ENCODE data around the gene NOP58.
"Not testable (repeated sequence)": the region's sequence is repeated elsewhere in the genome, so short reads cannot be mapped to it uniquely, and the experiment has no call there.

The NOP58 gene, protein sequence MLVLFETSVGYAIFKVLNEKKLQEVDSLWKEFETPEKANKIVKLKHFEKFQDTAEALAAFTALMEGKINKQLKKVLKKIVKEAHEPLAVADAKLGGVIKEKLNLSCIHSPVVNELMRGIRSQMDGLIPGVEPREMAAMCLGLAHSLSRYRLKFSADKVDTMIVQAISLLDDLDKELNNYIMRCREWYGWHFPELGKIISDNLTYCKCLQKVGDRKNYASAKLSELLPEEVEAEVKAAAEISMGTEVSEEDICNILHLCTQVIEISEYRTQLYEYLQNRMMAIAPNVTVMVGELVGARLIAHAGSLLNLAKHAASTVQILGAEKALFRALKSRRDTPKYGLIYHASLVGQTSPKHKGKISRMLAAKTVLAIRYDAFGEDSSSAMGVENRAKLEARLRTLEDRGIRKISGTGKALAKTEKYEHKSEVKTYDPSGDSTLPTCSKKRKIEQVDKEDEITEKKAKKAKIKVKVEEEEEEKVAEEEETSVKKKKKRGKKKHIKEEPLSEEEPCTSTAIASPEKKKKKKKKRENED

GRCh38 chr2:202265467-202266277, at the start of gene NOP58:
Gene NOP58 (plus strand): TSS chr2:202265763. CDS start chr2:202265942, 179 bp downstream.
- DNase-seq = peak; percentile 97

DNA sequence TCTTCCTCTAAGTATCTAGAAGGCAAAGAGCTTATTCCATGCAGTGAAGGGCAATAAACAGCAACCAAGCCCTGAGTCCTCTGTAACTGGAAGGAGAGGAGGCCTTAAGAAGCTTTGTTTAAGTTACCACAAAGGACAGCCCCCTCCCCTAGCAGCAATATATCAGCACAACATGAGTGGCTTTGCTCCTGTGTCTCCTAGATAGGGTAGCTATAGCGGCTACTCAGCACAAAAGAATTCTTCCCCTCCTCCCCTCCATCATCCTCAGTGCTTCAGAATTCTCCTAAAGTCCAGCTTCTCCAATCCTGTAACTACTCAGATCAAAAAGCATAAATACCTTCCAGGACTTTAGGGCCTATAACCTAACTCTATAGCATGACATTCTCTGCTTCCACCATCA, 43.7 kb upstream of the NOP58 start:
- DNase-seq = peak; percentile 89

- DNase-seq = peak; percentile 53
These were observed 27.8 kb upstream of the NOP58 start for GRCh38 chr2:202237787-202238233.

DNA sequence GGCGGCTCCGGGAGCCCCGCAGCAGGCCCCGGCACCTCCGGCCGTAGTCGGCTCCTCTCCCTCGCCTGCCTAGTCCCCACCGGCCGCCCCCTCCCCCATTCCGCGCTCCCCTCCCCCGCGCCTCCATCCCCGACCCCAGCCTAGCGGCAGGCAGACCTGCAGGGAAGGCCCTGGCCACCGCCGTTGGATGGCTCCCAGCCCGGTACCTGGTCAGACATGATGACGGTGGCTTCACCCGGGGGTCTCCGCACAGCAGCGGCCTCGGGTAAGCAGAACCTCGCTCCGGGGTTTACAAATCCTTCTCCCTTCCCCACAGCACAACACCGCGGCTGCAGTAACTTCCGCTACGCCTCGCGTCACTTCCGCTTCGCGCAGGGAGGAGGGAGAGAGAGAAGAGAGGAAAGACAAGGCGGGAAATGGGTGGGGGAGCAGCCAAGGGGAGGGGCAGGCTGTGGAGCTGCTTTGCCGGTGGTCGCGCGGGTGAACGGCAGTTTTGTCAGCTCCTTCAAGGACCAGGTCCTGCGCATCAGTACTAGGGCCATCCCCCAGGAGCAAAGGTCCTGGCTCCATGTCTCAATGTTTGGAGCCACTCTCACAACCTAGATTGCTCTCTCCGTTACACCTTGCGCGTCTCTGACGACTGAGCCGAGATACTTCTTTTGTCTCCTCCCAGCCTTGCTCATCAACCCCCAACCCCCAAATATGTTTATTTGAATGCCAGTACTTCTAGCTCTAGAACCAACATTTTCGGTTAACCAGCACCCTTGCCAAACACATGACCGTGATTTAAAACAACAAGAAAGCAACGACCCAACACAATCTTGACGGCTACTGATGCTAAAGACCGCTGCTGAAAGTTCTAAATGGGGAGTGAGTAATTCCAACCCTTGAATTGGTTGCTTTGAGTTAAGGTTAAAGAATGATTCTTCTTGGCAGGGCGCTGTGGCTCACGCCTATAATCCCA, 27.0 kb upstream of the NOP58 start, which contains the start of gene SUMO1:
SUMO1 (minus strand) TSS at position 364 of the 964 bp plus-strand sequence; CDS start at position 218, 146 bp downstream.
- peak; percentile 95 for DNase-seq

GRCh38 chr2:202247710-202248109, 17.9 kb upstream of the NOP58 start:
- not testable (repeated sequence) for DNase-seq

- DNase-seq = no peak
These were observed 15.9 kb upstream of the NOP58 start for GRCh38 chr2:202249521-202250253.

GRCh38 chr2:202251494-202251893, 14.1 kb upstream of the NOP58 start:
- no peak for DNase-seq

DNA sequence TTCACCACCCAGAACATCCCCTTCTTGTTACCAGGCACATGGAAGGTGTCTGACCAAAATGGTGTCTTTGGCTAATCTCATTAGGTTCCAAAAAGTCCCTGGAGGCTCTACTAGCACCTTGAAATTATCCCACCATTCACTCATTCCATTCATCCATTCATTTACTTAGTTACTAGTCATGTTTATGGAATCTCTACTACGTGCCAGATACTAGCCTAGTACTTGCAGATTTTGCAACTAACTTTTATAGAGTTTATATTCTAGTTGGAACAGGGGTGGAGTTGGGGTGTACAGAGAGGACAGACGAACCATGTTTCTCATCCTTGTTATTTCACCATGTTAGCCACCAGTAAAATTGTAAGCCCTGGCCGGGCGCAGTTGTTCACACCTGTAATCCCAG, 4.0 kb upstream of the NOP58 start:
- DNase-seq = no peak

DNA sequence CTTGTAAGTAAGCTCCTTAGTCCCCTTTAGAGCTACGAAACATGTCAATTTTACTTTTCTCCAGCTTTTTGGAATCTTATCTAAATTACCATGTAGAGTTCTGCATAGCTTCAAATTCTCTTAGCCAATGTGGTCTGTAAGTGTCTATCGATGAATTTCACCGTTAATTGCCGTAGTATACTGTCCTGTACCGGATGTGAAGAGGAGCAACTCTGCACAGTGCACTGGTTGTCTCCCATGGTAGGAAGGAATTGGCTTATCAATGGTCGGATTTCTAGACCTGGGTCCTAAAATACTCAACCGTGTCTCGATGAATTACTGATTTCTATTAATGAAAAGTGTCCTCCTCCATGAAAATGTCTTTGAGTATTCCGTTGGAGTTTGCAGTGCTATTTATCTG, 1.9 kb downstream of the NOP58 start:
- DNase-seq = peak; percentile 43

DNA sequence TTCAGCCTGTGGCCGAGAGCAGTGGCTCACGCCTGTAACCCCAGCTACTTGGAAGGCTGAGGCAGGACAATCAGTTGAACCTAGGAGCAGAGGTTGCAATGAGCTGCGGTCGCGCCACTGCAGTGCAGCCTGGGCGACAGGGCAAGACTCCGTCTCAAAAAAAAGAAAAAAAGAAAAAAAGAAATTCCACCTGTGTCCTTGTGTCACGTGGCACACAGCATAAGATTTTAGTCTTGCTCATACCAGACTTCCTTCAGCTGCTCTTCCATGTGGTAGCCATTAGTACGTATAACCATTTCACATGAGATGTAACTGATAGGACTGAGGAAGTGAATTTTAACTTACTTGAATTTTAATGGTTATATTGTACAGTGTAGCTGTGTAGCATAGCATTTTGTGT, 4.0 kb downstream of the NOP58 start:
- DNase-seq = peak; percentile 57

DNA sequence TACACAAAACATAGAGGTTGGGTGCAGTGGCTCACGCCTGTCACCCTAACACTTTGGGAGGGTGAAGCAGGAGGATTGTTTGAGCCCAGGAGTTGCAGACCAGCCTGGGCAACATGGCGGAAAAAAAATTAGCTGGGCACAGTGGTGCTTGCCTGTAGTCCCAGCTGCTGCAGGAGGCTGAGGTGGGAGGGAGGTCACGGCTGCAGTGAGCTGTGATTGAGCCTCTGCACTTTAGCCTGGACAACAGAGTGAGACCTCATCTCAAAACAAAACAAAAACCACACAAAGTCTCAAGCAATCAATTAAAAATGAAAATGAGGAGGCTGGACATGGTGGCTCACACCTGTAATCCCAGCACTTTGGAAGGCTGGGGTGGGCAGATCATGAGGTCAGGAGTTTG, 4.9 kb downstream of the NOP58 start:
- DNase-seq = no peak

DNA sequence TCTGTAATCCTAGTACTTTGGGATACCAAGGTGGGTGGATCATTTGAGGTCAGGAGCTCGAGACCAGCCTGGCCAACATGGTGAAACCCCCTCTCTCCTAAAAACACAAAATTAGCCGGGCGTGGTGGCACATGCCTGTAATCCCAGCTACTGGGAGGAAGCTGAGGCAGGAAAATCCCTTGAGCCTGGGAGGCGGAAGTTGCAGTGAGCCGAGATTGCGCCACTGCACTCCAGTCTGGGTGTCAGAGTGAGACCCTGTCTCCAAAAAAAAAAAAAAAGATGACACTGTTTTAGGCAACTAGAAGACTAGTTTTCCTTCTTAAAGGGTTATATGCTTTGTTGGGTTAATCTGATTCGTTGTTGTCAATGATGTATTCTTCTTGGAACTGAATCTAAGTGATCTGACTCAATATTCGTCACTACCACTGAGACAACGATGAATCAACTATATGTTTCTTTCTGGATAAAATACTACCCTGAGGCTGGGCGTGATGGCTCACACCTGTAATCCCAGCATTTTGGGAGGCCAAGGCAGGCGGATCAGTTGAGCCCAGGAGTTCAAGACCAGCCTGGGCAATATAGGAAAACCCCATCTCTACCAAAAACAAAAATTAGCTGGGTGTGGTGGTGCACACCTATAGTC, 10.6 kb downstream of the NOP58 start:
- DNase-seq = not testable (repeated sequence)

DNA sequence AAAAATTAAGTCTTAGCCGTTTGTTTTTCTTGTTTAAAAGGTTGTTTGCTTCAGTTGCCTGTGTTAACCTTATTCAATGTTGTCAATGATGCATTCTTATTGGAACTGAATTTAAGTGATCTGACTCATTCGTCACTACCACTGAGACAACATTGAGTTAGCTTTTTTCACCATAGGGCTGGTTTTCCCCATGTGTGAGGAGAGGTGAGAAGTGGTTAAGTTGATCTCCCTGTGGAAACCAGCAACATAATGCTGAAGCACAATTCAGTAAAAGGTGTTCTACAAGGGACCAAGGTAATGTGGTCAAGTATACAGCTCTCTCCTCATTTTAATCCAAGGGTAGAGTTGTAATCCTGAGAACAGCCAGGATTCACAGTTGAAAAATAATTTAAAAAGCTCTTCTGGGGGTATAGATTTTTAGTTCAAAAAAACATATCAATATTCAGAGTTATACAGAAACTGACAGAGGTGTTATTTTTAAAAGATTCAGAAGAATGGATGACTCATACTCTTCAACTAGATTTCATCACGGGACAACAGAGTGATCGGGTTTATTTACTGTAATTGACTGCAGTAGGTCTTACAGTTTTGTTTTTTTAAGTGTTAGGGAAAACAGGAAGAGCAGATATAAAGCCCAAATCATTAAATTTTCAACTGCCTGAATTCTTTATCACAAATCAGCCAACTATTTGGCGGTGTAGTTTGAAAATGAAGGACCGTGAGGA, 12.6 kb downstream of the NOP58 start:
- DNase-seq = peak; percentile 10

GRCh38 chr2:202278944-202279343, 13.4 kb downstream of the NOP58 start:
- DNase-seq = peak; percentile 60

GRCh38 chr2:202286595-202286994, 21.0 kb downstream of the NOP58 start:
- no peak for DNase-seq

DNA sequence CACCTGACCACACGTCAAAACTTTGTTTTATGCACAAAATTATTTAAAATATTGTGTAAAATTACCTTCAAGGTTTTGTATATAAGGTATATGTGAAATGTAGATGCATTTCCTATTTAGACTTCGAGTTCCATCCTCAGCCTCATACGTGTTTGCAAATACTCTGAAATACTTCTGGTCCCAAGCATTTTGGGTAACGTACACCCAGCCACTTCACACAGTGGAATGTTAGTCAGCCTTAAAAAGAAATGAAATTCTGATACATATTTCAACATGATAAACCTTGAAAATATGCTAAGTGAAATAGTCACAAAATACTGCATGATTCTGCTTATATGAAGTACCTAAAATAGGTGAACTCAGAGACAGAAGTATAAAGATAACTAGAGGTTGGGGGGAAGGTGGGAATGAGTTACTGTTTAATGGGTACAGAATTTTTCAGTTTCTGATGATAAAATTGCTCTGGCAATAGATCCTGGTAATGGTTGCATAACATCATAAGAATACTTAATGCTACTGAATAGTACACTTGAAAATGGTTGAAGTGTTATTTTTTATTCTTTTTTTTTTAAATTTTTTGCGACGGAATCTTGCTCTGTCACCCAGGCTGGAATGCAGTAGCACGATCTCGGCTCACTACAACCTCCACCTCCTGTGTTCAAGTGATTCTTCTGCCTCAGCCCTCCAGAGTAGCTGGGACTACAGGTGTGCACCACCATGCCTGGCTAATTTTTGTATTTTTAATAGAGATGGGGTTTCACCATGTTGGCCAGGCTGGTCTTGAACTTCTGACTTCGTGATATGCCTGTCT, 24.0 kb downstream of the NOP58 start:
- DNase-seq = no peak

- DNase-seq = no peak
These were observed 24.8 kb downstream of the NOP58 start for GRCh38 chr2:202290316-202290715.

DNA sequence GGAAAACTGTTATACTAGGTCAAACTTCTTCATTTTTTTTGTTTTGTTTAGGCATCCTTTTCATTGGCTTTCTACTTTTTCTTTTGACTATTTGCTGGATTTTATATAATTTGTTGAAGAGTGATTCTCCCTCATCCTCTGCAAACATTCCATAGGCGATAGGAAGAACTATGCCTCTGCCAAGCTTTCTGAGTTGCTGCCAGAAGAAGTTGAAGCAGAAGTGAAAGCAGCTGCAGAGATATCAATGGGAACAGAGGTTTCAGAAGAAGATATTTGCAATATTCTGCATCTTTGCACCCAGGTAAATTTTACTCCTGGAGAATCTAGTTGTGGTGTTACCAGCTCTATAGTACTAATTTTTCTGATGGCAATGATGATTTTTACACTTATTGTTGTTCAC, 25.4 kb downstream of the NOP58 start:
- DNase-seq = no peak

GRCh38 chr2:202299712-202300111, 34.1 kb downstream of the NOP58 start:
- no peak for DNase-seq

All from OCI-M1 (cell line).